K562 (cell line): Measurements from ENCODE around the gene CHPF. TPM values are rescaled to one million over a fixed set of nuclear protein-coding genes. Genes with fewer than 3 reads are reported as not detected.

ENCODE experiments used
- ARID1B ChIP-seq: fragments of 450-650 bp; IDR thresholded peaks from 2 replicates; pipeline ENCODE4 v1.6.1; 2016; ENCODE audit warnings: antibody characterized with exemption, mild to moderate bottlenecking, inconsistent platforms
- CREBBP ChIP-seq: IDR thresholded peaks from one replicate; pipeline ENCODE4 v1.6.1; 2012; ENCODE audit warnings: low read depth, mild to moderate bottlenecking, control low read depth, inconsistent platforms, low read length
- CTCFL ChIP-seq: IDR thresholded peaks from 2 replicates; pipeline ENCODE4 v1.6.1; 2011; ENCODE audit warnings: borderline replicate concordance, low read depth, mild to moderate bottlenecking, moderate library complexity, low read length; ENCODE audit not compliant: insufficient read depth, poor library complexity, severe bottlenecking
- ETV1 ChIP-seq: fragments of 450-650 bp; conservative IDR thresholded peaks from 2 replicates; pipeline ENCODE4 v1.6.1; 2016; ENCODE audit warnings: missing genetic modification characterization, control low read depth, low read depth, missing compliant biosample characterization
- HMGXB4 ChIP-seq: sonication (generic); formaldehyde crosslinking; IDR thresholded peaks from 2 replicates; pipeline ENCODE4 v1.8.1; 2023; ENCODE audit warnings: mild to moderate bottlenecking, missing genetic modification reagents
- JUN ChIP-seq, 2 experiments: sonication (generic) in 1 of 2; formaldehyde crosslinking in 1 of 2; IDR thresholded peaks; 2 replicates each; pipeline versions ENCODE4 v1.6.1 to v1.8.0; 2012 to 2022; ENCODE audit warnings: borderline replicate concordance in 2 of 2, mild to moderate bottlenecking in 2 of 2, improper control_type of control experiment in 1 of 2, low read depth in 1 of 2, low read length in 1 of 2, missing genetic modification reagents in 1 of 2
- LCOR ChIP-seq: sonication (generic); formaldehyde crosslinking; IDR thresholded peaks from 2 replicates; pipeline ENCODE4 v1.8.0; 2022; ENCODE audit warnings: mild to moderate bottlenecking, missing genetic modification reagents
- MEF2D ChIP-seq: conservative IDR thresholded peaks from 2 replicates; pipeline ENCODE4 v1.6.1; 2016; ENCODE audit warnings: low read depth, missing genetic modification characterization, missing compliant biosample characterization
- MLLT1 ChIP-seq, 2 experiments: fragments of 450-650 bp; IDR thresholded peaks; 2 replicates each; pipeline ENCODE4 v1.6.1; 2016
- NR2C1 ChIP-seq, 2 experiments: fragments of 450-650 bp; IDR thresholded peaks; 2 replicates each; pipeline ENCODE4 v1.6.1; 2017; ENCODE audit warnings: mild to moderate bottlenecking in 2 of 2, antibody characterized with exemption in 1 of 2, inconsistent platforms in 1 of 2, missing compliant biosample characterization in 1 of 2, missing genetic modification characterization in 1 of 2
- RBM39 ChIP-seq: fragments of 200-400 bp; formaldehyde crosslinking; optimal IDR thresholded peaks from 2 replicates; pipeline ENCODE3; 2018; ENCODE audit warnings: low read depth, low read length
- RCOR1 ChIP-seq, 2 experiments: IDR thresholded peaks; 2 replicates each; pipeline ENCODE4 v1.6.1; 2012; ENCODE audit warnings: low read depth in 2 of 2, low read length in 2 of 2, borderline replicate concordance in 1 of 2, improper control_type of control experiment in 1 of 2
- SAP30 ChIP-seq: fragments of 200-600 bp; sonication (generic); IDR thresholded peaks from 2 replicates; pipeline ENCODE4 v1.6.1; 2012; ENCODE audit warnings: borderline replicate concordance, low read depth, mild to moderate bottlenecking, moderate library complexity, low read length, control low read depth, inconsistent platforms; ENCODE audit not compliant: insufficient read depth, poor library complexity, severe bottlenecking
- THAP12 ChIP-seq: fragments of 250-450 bp; sonication (Bioruptor Pico); IDR thresholded peaks from 2 replicates; pipeline ENCODE4 v1.9.0; 2021; ENCODE audit warnings: mild to moderate bottlenecking, inconsistent platforms
- USF1 ChIP-seq: sonication (generic); formaldehyde crosslinking; IDR thresholded peaks from 2 replicates; pipeline ENCODE4 v1.9.0; 2022; ENCODE audit warnings: mild to moderate bottlenecking, missing genetic modification reagents
- ZBTB1 ChIP-seq: sonication (generic); formaldehyde crosslinking; IDR thresholded peaks from 2 replicates; pipeline ENCODE4 v1.8.1; 2023; ENCODE audit warnings: missing genetic modification reagents, low read depth, mild to moderate bottlenecking, borderline replicate concordance
- ZC3H11A ChIP-seq: IDR thresholded peaks from 2 replicates; pipeline ENCODE4 v1.6.1; 2012; ENCODE audit warnings: low read depth, low read length, improper control_type of control experiment
- ZNF778 ChIP-seq: fragments of 450-650 bp; formaldehyde crosslinking; IDR thresholded peaks from 2 replicates; pipeline ENCODE4 v1.4.0; 2020; ENCODE audit warnings: mild to moderate bottlenecking, moderate library complexity
- polyA plus RNA-seq, 8 experiments: library from polyadenylated mRNA; depleted of rRNA in 4 of 8; stranded (reverse) in 5 of 8; unstranded in 3 of 8; fragments of >200 nt; fragmentation: Nextera tagmentation in 2 of 8; fragmentation: Illumina TruSeq in 1 of 8; extraction: Ambion mirVana in 2 of 8; extraction: Trizol in 1 of 8; gene quantifications; 2 replicates each; pipeline versions ENCODE4 v1.2.1 to v1.2.3, GENCODE V29; 2011 to 2014; ENCODE audit warnings: inconsistent platforms in 1 of 8, missing spikeins in 1 of 8
- total RNA-seq, 7 experiments: library from RNA; depleted of rRNA in 6 of 7; stranded (reverse); fragments of >200 nt in 6 of 7; fragmentation: Illumina TruSeq in 2 of 7; extraction: Trizol in 2 of 7; gene quantifications; 2 replicates each; pipeline versions ENCODE4 v1.2.1 to v1.2.3, GENCODE V29; 2011 to 2021; ENCODE audit warnings: low replicate concordance in 1 of 7

Gene CHPF
- total and polyA plus RNA-seq, 9 of the 15 experiments (the other 6 are each of a cell fraction or from before 2014, with no cell fraction given): 0.15 to 57.2 (median 7.9) TPM

- TF ChIP-seq MLLT1 (IDR thresholded peaks at IDR 0.05) (0 out of 4 replicates have a peak, but pooled peaks of 1 of the 2 experiments have one; percentile 6), ZNF778 (CRISPR knock-in tag) (no peak), THAP12 (CRISPR knock-in tag) (no peak), USF1 (CRISPR knock-in tag) (no peak), NR2C1 (IDR thresholded peaks at IDR 0.05) (no peak), NR2C1 (tag; IDR thresholded peaks at IDR 0.05) (no peak), SAP30 (no peak), LCOR (no peak), CREBBP (no peak), CTCFL (peak; percentile 75), MEF2D (0 out of 2 replicates have a peak, but pooled peaks have one; percentile 19), RBM39 (no peak), ARID1B (peak; percentile 43), ETV1 (tag) (peak; percentile 48; the same call in 1 of the 2 replicates), HMGXB4 (no peak), RCOR1 (IDR thresholded peaks at IDR 0.05; ENCODE audit: borderline replicate concordance in 1 of 2, low read depth in 2 of 2, low read length in 2 of 2) (peak; percentile 26 to 86; a peak in 2 of 4 replicates), ZC3H11A (no peak), JUN (IDR thresholded peaks at IDR 0.05; ENCODE audit: borderline replicate concordance, low read depth, low read length) (no peak), JUN (CRISPR knock-in tag; IDR thresholded peaks at IDR 0.05; ENCODE audit: borderline replicate concordance) (no peak), ZBTB1 (CRISPR knock-in tag) (no peak)
Measured at GRCh38 chr2:219500135-219500534, 43.5 kb downstream of the CHPF start (continued).
